BE2C (cell line): ENCODE data around the gene CA5B. TPM values are rescaled to one million over a fixed set of nuclear protein-coding genes. Genes with fewer than 3 reads are reported as not detected.
A peak's percentile ranks its signal among the peaks of the same experiment; 100 is the strongest.
"Not testable (repeated sequence)": the region's sequence is repeated elsewhere in the genome, so short reads cannot be mapped to it uniquely, and the experiment has no call there.

Experiments used
- DNase-seq: peaks from one replicate; pipeline ENCODE4 v3.0.0-alpha.2; 2020
- H3K27me3 ChIP-seq: fragments of 250-450 bp; sonication (Bioruptor Pico); 2 replicates; pipeline ENCODE4 v1.5.1; 2020; ENCODE audit warnings: mild to moderate bottlenecking
- H3K36me3 ChIP-seq: fragments of 250-450 bp; sonication (Bioruptor Pico); 2 replicates; pipeline ENCODE4 v1.5.1; 2020; ENCODE audit warnings: mild to moderate bottlenecking
- H3K4me1 ChIP-seq: fragments of 250-450 bp; sonication (Bioruptor Pico); 2 replicates; pipeline ENCODE4 v1.5.1; 2020
- H3K4me3 ChIP-seq: 2 replicates; pipeline ENCODE4 v1.5.1; 2011; ENCODE audit warnings: low read depth, low read length
- H3K9me3 ChIP-seq: fragments of 250-450 bp; sonication (Bioruptor Pico); 2 replicates; pipeline ENCODE4 v1.5.1; 2020
- CTCF ChIP-seq: IDR thresholded peaks from 2 replicates; pipeline ENCODE4 v1.5.1; 2012; ENCODE audit warnings: mild to moderate bottlenecking, low read depth, low read length
- polyA plus RNA-seq: library from polyadenylated mRNA; unstranded; fragments of >200 nt; gene quantifications from one replicate; pipeline ENCODE4 v1.2.1, GENCODE V29; 2012; ENCODE audit warnings: low read depth, missing spikeins; ENCODE audit not compliant: insufficient read length, insufficient read depth

CA5B gene
- 1.5 TPM for polyA plus RNA-seq

- Histone ChIP-seq H3K4me1 (no peaks in the 10 kb centered on the region), H3K36me3 (no peaks in the 10 kb centered on the region), H3K27me3 (no peaks in the 10 kb centered on the region), H3K4me3 (peak within 1 kb of the TSS; percentile 50), H3K9me3 (no peaks in the 10 kb centered on the region)
- TF ChIP-seq CTCF, result no peak
- DNase-seq, result peak; percentile 93
These were observed at the start of gene CA5B for GRCh38 chrX:15737959-15738902. Gene CA5B, plus strand, starts transcription at chrX:15738270. Its CDS starts 11,754 bp downstream, at chrX:15750024.

GRCh38 chrX:15694941-15695451 lies 43.1 kb upstream of the CA5B start:
- no peak for DNase-seq
- H3K4me1 ChIP-seq, result no peaks in the 10 kb centered on the region
- no peak overlapping the region for H3K4me3 ChIP-seq
- no peak for TF ChIP-seq CTCF
- H3K36me3 ChIP-seq, result no peaks in the 10 kb centered on the region
- no peaks in the 10 kb centered on the region for H3K27me3 ChIP-seq
- no peaks in the 10 kb centered on the region for H3K9me3 ChIP-seq

GRCh38 chrX:15696516-15696915 lies 41.6 kb upstream of the CA5B start:
- H3K27me3 ChIP-seq, result no peaks in the 10 kb centered on the region
- H3K4me1 ChIP-seq, result no peaks in the 10 kb centered on the region
- no peak overlapping the region for H3K4me3 ChIP-seq
- no peak for DNase-seq
- H3K9me3 ChIP-seq, result no peaks in the 10 kb centered on the region
- no peaks in the 10 kb centered on the region for H3K36me3 ChIP-seq
- TF ChIP-seq CTCF, result no peak

- Histone ChIP-seq H3K4me3 (no peak overlapping the region), H3K36me3 (no peaks in the 10 kb centered on the region), H3K4me1 (no peaks in the 10 kb centered on the region), H3K9me3 (no peaks in the 10 kb centered on the region), H3K27me3 (no peaks in the 10 kb centered on the region)
- no peak for TF ChIP-seq CTCF
- DNase-seq, result no peak
These were observed 35.3 kb upstream of the CA5B start for GRCh38 chrX:15702488-15703371.

GRCh38 chrX:15703809-15704208 lies 34.3 kb upstream of the CA5B start:
- H3K27me3 ChIP-seq, DNase-seq, H3K4me3 ChIP-seq: not testable (repeated sequence)

GRCh38 chrX:15704273-15704672 lies 33.8 kb upstream of the CA5B start:
- DNase-seq, H3K4me1 ChIP-seq, H3K27me3 ChIP-seq, H3K9me3 ChIP-seq, H3K4me3 ChIP-seq, H3K36me3 ChIP-seq: not testable (repeated sequence)

More at GRCh38 chrX:15703809-15704208, 34.3 kb upstream of the CA5B start:
- H3K9me3 ChIP-seq, H3K36me3 ChIP-seq, H3K4me1 ChIP-seq: not testable (repeated sequence)
